DMS 273 (cell line): ENCODE data around the gene FBXW5.
A peak's percentile ranks its signal among the peaks of the same experiment; 100 is the strongest.

Experiments used
- DNase-seq: peaks from one replicate; lab custom pipeline; 2025; ENCODE audit not compliant: unreplicated experiment; lab: John Stamatoyannopoulos, UW

FBXW5 gene

DNA sequence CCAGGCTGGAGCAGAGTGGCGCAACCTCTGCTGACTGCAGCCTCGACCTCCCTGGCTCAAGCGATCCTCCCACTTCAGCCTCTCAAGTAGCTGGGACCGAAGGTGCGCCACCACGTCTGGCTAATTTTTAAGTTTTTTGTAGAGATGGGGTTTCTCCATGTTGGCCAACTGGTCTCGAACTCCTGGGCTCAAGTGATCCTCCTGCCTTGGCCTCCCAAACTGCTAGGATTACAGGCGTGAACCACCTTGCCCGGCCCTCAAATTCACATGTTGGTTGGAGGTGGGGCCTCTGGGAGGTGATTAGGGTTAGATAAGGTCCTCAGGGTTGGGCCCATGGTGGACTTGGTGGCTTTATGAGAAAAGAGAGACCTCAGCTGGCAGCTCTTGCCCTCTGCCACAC is 17.6 kb upstream of the FBXW5 start:
- no peak for DNase-seq

DNA sequence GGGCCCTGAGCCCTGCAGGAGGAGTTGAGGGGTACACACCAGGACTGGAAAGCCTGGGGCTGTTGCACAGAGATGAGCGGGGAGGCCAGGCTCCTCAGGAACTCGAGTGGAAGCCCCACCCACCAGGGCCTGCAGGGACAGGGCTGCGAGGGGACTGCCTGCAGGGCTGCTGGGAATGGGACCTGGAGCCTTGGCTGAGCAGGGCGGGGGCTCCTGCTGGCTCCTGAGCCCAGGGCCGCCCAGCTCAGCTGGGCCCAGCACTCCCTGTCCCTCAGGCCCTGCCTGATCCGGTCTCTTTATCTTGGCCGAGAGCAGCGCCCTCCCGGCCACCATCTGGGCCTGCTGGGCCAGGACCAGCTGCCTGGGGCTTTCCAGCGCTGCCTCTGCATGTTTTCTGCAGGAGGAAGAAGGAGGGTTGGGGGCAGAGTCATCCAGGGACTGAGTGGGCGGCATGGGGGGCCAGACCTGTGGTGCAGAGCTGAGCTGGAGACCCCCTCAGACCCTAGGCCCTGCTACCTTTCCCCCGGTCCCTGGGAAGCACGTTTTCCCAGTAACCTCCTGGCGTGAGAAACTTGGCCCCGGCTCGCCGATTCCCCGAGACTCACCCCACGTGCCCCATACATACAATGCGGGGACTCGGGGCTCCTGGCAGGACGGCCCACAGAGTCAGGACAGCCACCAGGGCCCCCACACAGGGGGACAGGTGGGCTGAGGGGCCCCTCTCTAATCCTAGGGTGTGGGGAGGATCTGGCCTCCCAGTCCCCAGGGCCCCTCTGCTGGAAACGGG is 16.9 kb upstream of the FBXW5 start:
- peak; percentile 76 for DNase-seq

GRCh38 chr9:136960938-136961275 is 16.4 kb upstream of the FBXW5 start:
- peak; percentile 53 for DNase-seq

GRCh38 chr9:136960212-136960937 is 15.8 kb upstream of the FBXW5 start:
- no peak for DNase-seq

DNA sequence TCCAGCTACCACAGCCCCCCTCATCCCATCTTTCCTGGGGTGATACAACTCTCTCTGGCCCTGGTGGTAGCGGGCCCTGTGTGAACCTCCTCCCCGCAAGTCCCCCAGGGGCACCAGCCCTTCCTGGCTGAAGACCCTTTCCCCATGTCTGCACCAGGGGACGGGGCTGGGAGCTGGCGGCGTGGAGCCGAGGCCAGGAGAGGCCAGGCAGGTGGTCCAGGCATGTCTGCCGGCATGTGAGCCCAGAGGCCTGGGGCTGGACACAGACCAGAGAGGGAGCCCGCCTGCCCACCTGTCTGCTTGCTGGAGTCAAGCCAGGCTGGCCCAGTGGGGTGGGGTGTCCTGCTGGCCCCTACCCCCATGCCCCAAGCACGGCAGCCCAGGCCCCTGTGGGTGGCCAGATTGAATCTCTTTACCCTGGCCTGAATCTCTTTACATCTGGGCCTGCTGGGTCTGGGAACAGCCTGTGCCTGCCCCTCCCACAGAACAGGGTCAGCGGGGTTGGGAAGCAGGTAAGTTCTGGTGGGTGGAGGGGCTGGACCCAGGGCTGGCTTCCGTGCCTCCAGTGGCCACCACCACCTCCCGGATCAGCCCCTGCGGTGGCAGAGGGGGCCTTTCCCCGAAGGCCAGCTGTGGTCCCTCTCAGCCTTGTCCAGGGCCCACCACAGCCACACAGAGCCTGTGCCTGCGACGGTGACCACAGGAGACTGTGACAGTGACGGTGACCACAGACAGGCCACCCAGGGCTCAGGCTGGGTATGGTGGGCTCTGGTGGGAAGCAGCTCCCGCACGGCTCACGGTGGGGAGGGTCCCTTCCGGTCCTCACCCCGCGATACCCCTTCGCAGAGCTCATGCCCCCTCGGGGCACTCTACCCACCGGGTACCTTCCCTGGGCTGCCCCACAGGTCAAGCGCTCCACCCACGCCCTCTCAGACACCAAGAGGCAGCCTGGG is 14.6 kb upstream of the FBXW5 start:
- no peak for DNase-seq

DNA sequence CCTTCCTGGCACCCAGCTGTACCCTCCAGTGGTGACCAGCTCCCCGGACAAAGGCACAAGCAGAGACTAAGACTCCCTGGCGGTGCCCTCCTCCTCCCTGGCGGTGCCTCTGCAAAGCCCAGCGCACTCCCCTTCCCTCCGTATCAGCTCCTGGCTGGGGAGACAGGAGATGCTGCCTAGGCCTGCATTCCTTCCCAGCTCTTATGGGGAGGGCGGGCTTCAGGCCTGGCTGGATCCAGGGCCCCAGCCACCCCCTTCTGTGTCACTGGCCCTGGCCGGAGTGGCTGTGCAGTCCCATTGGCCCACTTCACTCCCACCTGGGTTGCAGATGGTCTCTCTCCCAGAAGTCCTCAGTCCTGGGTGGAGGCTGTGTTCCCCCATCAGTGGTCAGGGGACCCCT is 13.9 kb upstream of the FBXW5 start:
- DNase-seq = no peak

DNA sequence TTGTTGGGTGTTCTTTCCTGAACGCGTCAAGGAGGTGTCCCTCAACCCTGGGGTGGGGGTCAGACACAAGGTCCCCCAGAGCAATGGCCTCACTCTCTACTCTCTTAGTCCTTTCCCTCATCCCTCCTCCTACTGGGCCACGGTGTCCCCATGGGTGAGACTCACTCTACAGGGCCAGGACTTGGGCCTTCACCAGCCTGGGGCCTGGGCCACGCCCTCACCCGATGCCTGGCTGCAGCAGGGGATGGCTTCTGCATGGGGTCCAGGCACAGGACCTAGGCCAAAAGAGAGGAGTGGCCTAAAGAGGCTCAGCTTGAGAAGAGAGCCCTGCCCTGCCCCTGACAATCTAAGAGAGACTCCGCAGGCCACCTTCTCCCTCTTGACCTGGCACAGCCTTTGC is 13.4 kb upstream of the FBXW5 start:
- no peak for DNase-seq

DNA sequence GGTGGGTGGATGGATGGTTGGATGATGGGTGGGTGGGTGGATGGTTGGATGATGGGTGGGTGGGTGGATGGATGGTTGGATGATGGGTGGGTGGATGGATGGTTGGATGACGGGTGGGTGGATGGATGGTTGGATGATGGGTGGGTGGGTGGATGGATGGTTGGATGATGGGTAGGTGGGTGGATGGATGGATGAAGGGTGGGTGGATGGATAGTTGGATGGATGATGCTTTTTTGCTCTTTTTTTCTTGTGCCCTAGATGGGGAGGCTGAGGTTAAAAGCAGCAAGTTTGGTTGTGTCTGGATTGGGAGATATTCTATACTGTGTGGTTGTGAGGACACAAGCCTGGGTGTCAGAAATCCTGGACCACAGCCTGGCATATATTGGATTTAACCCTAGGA is 12.9 kb upstream of the FBXW5 start:
- no peak for DNase-seq

- no peak for DNase-seq
These were observed 12.1 kb upstream of the FBXW5 start for GRCh38 chr9:136956604-136957003.

- DNase-seq = no peak
These were observed 11.4 kb upstream of the FBXW5 start for GRCh38 chr9:136955943-136956335.

DNA sequence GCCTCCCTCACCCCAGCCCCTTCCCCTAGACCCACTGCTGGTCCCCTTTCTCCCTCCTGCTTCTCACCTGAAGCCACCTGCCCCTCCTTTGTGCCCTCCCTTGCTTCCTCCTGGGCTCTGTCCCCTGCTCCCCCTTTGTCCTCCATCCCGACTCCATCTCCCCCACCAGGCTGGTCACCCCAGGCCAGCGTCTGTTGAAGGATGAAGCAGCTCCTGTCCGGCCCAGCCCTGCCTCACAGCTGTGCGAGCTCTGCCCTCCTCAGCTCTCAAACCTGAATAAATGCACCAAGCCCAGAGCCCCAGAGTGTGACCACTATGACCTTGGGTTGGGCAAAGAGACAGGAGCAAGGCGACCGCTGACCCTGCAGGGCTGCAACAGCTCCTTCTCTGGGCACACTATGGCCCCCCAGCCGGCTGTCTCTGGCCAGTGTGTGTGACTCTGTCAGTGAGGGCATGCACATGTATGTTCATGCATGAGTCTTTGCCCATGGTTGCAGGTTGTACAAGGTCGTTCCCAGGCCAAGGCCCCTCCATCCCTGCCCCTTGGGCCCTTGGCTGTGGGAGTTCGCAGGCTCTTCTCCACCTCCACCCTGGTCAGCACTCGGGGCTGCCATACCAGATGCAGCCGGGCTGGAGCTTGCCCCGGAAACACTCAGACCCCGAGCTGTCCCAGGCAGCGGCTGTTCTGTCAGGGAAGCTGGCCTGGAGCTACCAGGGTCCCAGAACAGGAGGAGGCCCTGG is 10.8 kb upstream of the FBXW5 start:
- no peak for DNase-seq

GRCh38 chr9:136954270-136955083 is 9.9 kb upstream of the FBXW5 start:
- no peak for DNase-seq

- DNase-seq = no peak
These were observed 9.3 kb upstream of the FBXW5 start for GRCh38 chr9:136953771-136954269.

DNA sequence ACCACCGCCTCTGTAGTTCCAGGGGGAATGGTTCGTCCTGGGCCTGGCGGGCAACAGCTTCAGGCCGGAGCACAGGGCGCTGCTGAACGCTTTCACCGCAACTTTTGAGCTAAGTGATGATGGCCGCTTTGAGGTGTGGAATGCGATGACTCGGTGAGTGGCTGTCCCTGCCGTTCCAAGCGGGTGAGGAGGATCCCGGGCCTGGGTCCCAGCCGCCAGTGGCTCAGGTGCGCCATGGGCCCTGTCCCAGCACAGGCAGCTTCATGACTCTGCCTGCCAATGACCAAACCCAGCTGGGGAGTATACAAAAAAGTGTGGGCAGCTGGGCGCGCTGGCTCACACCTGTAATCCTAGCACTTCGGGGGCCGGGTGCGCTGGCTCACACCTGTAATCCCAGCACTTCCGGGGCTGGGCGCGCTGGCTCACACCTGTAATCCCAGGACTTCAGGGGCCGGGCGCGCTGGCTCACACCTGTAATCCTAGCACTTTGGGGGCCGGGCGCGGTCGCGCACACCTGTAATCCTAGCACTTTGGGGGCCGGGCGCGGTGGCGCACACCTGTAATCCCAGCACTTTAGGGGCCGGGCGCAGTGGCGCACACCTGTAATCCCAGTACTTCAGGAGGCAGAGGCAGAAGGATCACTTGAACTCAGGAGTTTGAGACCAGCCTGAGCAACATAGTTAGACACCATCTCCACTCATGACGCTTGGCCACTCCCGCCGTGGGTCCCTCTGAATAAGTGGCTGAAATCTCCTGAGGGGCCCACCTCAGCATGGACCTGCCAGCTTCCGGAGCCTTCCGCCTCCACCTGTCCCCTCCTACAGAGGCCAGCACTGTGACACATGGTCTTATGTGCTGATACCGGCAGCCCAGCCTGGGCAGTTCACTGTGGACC is 8.6 kb upstream of the FBXW5 start:
- DNase-seq = no peak

DNA sequence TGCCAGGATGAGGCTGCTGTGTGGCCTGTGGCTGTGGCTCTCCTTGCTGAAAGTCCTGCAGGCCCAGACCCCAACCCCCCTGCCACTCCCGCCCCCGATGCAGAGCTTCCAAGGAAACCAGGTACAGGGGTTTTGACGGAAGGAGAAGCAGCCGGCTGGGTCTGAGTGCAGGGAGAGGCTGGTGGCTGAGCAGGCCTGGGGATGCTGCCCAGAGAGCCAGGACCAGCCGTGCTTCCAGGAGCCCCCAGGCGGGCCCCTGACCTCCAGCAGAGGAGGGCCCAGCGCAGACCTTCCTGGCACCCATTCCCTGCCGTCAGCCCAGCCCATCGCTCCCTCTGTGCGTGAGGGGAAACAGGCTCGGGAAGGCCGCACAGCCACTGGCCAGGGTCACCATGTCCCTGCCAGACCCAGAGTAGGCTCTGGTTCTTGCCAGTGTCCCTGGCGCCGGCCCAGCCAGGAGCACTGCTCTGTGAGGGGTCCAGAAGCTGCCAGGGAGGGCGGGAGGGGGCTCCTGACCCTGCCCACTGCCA is 7.8 kb upstream of the FBXW5 start:
- DNase-seq = no peak

GRCh38 chr9:136951541-136952320 is 7.2 kb upstream of the FBXW5 start, which contains the start of gene LCN12:
Gene LCN12, plus strand, starts transcription at chr9:136952273. Its CDS starts 55 bp downstream, at chr9:136952328.
- no peak for DNase-seq

GRCh38 chr9:136950656-136951276 is 6.2 kb upstream of the FBXW5 start:
- no peak for DNase-seq
